ENCODE results near the gene CERS2. TPM values are rescaled to one million over a fixed set of nuclear protein-coding genes. Genes with fewer than 3 reads are reported as not detected.

Gene CERS2
- total RNA-seq, 4 donors from 2014 or later: 15.0 to 29.1 (median 24.0) TPM

GRCh38 chr1:150963321-150964163, 11.1 kb downstream of the CERS2 start:
- intact Hi-C loops (cut with DNase I; ENCODE audit: low total_unique reads) (no loop called here), in situ Hi-C loops (cut with MboI; ENCODE audit: low sequenced_read_pairs in 4 of 4) (no loop called here)
- DNase-seq (no peak), ATAC-seq (no peak)
- Histone ChIP-seq H3K36me3 (peaks cover 2 to 96% of the 10 kb centered on the region in 2 donors), H3K4me3 (no peak overlapping the region), H3K9me3 (no peaks in the 10 kb centered on the region), H3K27ac (no peak overlapping the region), H3K4me1 (no peaks in the 10 kb centered on the region), H3K27me3 (no peaks in the 10 kb centered on the region)
- TF ChIP-seq POLR2A (IDR thresholded peaks at IDR 0.05): no peak
- TF ChIP-seq, protein P1, sequence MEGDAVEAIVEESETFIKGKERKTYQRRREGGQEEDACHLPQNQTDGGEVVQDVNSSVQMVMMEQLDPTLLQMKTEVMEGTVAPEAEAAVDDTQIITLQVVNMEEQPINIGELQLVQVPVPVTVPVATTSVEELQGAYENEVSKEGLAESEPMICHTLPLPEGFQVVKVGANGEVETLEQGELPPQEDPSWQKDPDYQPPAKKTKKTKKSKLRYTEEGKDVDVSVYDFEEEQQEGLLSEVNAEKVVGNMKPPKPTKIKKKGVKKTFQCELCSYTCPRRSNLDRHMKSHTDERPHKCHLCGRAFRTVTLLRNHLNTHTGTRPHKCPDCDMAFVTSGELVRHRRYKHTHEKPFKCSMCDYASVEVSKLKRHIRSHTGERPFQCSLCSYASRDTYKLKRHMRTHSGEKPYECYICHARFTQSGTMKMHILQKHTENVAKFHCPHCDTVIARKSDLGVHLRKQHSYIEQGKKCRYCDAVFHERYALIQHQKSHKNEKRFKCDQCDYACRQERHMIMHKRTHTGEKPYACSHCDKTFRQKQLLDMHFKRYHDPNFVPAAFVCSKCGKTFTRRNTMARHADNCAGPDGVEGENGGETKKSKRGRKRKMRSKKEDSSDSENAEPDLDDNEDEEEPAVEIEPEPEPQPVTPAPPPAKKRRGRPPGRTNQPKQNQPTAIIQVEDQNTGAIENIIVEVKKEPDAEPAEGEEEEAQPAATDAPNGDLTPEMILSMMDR (IDR thresholded peaks at IDR 0.05 in 4 of 5, conservative IDR thresholded peaks at IDR 0.05 in 1 of 5): no peak

GRCh38 chr1:150961756-150962155, 12.9 kb downstream of the CERS2 start:
- intact Hi-C loops (cut with DNase I; ENCODE audit: low total_unique reads): no loop called here
- TF ChIP-seq, protein P1 (IDR thresholded peaks at IDR 0.05 in 4 of 5, conservative IDR thresholded peaks at IDR 0.05 in 1 of 5): no peak
- TF ChIP-seq POLR2A (IDR thresholded peaks at IDR 0.05): no peak
- H3K9me3 ChIP-seq: no peaks in the 10 kb centered on the region
- ATAC-seq (no peak), DNase-seq (no peak)
- no peaks in the 10 kb centered on the region for H3K4me1 ChIP-seq
- no peak overlapping the region for H3K27ac ChIP-seq
- peaks cover 2 to 87% of the 10 kb centered on the region in 2 donors for H3K36me3 ChIP-seq
- in situ Hi-C loops (cut with MboI; ENCODE audit: low sequenced_read_pairs in 4 of 4): no loop called here
- H3K4me3 ChIP-seq: no peak overlapping the region
- no peaks in the 10 kb centered on the region for H3K27me3 ChIP-seq

DNA sequence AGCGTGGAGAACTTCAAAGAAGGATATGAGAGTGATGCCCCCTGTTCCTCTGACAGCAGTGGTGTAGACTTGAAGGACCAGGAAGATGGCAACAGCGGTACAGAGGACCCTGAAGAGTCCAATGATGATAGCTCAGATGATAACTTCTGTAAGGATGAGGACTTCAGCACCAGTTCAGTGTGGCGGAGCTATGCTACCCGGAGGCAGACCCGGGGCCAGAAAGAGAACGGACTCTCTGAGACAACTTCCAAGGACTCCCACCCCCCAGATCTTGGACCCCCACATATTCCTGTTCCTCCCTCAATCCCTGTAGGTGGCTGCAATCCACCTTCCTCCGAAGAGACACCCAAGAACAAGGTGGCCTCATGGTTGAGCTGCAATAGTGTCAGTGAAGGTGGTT, 14.0 kb downstream of the CERS2 start:
- ATAC-seq (no peak), DNase-seq (no peak)
- in situ Hi-C loops (cut with MboI; ENCODE audit: low sequenced_read_pairs in 4 of 4): no loop called here
- TF ChIP-seq, protein P1 (IDR thresholded peaks at IDR 0.05 in 4 of 5, conservative IDR thresholded peaks at IDR 0.05 in 1 of 5): no peak
- no peak for TF ChIP-seq POLR2A (IDR thresholded peaks at IDR 0.05)
- peaks cover 0 to 78% of the 10 kb centered on the region in 2 donors for H3K36me3 ChIP-seq
- H3K27ac ChIP-seq: no peak overlapping the region
- H3K4me1 ChIP-seq: no peaks in the 10 kb centered on the region
- intact Hi-C loops (cut with DNase I; ENCODE audit: low total_unique reads): no loop called here
- H3K4me3 ChIP-seq: no peak overlapping the region
- no peaks in the 10 kb centered on the region for H3K9me3 ChIP-seq
- H3K27me3 ChIP-seq: no peaks in the 10 kb centered on the region

DNA sequence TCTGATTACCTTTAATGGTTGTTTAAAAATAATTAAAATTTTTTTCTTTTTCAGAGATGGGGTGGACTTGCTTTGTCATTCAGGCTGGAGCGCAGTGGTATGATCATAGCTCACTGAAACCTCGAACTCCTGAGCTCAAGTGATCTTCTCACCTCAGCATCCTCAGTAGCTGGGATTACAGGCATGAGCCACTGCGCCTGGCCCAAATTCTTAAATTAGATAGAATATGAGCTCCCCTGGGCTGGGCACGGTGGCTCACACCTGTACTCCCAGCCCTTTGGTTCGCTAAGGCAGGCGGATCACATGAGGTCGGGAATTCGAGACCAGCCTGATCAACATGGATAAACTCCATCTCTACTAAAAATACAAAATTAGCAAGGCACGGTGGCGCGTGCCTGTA, 17.0 kb downstream of the CERS2 start:
- H3K4me3 ChIP-seq: no peak overlapping the region
- TF ChIP-seq, protein P1 (IDR thresholded peaks at IDR 0.05 in 4 of 5, conservative IDR thresholded peaks at IDR 0.05 in 1 of 5): no peak
- TF ChIP-seq POLR2A (IDR thresholded peaks at IDR 0.05): no peak
- H3K27ac ChIP-seq: no peak overlapping the region
- ATAC-seq (no peak), DNase-seq (no peak)
- peaks cover 0 to 77% of the 10 kb centered on the region in 2 donors for H3K36me3 ChIP-seq
- H3K9me3 ChIP-seq: no peaks in the 10 kb centered on the region
- in situ Hi-C loops (cut with MboI; ENCODE audit: low sequenced_read_pairs in 4 of 4): no loop called here
- H3K4me1 ChIP-seq: no peaks in the 10 kb centered on the region
- no peaks in the 10 kb centered on the region for H3K27me3 ChIP-seq
- intact Hi-C loops (cut with DNase I; ENCODE audit: low total_unique reads): no loop called here

Measured in gastrocnemius medialis (tissue), 4 donors.